H1 (cell line): Measurements from ENCODE around the gene SCNN1B. TPM values are rescaled to one million over a fixed set of nuclear protein-coding genes. Genes with fewer than 3 reads are reported as not detected.

Source experiments
- SP4 ChIP-seq: IDR thresholded peaks from 2 replicates; pipeline ENCODE4 v1.6.1; 2012; ENCODE audit warnings: low read length, inconsistent platforms
- TAF7 ChIP-seq: optimal IDR thresholded peaks from 2 replicates; pipeline ENCODE3; 2011; ENCODE audit warnings: low read depth, mild to moderate bottlenecking, inconsistent platforms, low read length, moderate library complexity, borderline replicate concordance
- polyA plus RNA-seq, 7 experiments: library from polyadenylated mRNA; depleted of rRNA in 3 of 7; stranded (reverse) in 5 of 7; unstranded in 2 of 7; fragments of >200 nt in 5 of 7; fragments of 200-250 nt in 2 of 7; gene quantifications; 1 replicate in 5 of 7; 2 replicates in 1 of 7; 4 replicates in 1 of 7; pipeline versions ENCODE4 v1.2.1 to v1.2.3, GENCODE V29; 2011 to 2013; ENCODE audit warnings: missing spikeins in 2 of 7, mixed read lengths in 2 of 7
- total RNA-seq: library from RNA; stranded (reverse); fragmentation: NEBNext Ultra II Directional; extraction: Animal tissue kit (Norgen Biotek cat#: 25700); gene quantifications from 2 replicates; pipeline ENCODE4 v1.2.1, GENCODE V29; 2021
- TF ChIP-seq, protein P1 (sequence below): fragments of 300-600 bp; sonication (generic); IDR thresholded peaks from 2 replicates; pipeline ENCODE4 v1.7.1; 2012; ENCODE audit warnings: low read length, moderate library complexity, mild to moderate bottlenecking, inconsistent platforms; ENCODE audit not compliant: insufficient replicate concordance

The SCNN1B gene
- total and polyA plus RNA-seq, 2 of the 8 experiments (the other 6 are each of a cell fraction or from before 2014, with no cell fraction given), result 0.20 to 0.95 TPM

DNA sequence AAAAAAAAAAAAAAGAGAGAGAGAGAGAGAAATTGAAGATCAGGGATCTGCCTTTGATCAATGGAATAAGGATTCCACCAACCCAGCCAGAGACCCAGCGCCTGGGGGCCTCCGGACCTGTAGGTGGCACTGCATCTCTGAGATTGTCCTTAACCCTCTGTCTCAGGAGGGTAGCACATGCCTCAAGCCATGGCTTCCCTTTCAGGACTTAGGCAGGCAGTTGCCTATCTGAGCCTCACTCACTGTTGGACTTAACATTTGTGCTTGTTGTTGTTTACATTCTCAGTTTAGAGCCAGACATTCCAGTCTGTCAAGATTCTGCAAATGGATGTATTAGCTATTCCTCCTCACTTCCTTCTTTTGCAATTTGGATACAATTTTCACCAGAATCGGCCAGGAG, 5.1 kb upstream of the SCNN1B start (continued):
- TF ChIP-seq SP4 (no peak), TAF7 (no peak)
- TF ChIP-seq, protein P1, sequence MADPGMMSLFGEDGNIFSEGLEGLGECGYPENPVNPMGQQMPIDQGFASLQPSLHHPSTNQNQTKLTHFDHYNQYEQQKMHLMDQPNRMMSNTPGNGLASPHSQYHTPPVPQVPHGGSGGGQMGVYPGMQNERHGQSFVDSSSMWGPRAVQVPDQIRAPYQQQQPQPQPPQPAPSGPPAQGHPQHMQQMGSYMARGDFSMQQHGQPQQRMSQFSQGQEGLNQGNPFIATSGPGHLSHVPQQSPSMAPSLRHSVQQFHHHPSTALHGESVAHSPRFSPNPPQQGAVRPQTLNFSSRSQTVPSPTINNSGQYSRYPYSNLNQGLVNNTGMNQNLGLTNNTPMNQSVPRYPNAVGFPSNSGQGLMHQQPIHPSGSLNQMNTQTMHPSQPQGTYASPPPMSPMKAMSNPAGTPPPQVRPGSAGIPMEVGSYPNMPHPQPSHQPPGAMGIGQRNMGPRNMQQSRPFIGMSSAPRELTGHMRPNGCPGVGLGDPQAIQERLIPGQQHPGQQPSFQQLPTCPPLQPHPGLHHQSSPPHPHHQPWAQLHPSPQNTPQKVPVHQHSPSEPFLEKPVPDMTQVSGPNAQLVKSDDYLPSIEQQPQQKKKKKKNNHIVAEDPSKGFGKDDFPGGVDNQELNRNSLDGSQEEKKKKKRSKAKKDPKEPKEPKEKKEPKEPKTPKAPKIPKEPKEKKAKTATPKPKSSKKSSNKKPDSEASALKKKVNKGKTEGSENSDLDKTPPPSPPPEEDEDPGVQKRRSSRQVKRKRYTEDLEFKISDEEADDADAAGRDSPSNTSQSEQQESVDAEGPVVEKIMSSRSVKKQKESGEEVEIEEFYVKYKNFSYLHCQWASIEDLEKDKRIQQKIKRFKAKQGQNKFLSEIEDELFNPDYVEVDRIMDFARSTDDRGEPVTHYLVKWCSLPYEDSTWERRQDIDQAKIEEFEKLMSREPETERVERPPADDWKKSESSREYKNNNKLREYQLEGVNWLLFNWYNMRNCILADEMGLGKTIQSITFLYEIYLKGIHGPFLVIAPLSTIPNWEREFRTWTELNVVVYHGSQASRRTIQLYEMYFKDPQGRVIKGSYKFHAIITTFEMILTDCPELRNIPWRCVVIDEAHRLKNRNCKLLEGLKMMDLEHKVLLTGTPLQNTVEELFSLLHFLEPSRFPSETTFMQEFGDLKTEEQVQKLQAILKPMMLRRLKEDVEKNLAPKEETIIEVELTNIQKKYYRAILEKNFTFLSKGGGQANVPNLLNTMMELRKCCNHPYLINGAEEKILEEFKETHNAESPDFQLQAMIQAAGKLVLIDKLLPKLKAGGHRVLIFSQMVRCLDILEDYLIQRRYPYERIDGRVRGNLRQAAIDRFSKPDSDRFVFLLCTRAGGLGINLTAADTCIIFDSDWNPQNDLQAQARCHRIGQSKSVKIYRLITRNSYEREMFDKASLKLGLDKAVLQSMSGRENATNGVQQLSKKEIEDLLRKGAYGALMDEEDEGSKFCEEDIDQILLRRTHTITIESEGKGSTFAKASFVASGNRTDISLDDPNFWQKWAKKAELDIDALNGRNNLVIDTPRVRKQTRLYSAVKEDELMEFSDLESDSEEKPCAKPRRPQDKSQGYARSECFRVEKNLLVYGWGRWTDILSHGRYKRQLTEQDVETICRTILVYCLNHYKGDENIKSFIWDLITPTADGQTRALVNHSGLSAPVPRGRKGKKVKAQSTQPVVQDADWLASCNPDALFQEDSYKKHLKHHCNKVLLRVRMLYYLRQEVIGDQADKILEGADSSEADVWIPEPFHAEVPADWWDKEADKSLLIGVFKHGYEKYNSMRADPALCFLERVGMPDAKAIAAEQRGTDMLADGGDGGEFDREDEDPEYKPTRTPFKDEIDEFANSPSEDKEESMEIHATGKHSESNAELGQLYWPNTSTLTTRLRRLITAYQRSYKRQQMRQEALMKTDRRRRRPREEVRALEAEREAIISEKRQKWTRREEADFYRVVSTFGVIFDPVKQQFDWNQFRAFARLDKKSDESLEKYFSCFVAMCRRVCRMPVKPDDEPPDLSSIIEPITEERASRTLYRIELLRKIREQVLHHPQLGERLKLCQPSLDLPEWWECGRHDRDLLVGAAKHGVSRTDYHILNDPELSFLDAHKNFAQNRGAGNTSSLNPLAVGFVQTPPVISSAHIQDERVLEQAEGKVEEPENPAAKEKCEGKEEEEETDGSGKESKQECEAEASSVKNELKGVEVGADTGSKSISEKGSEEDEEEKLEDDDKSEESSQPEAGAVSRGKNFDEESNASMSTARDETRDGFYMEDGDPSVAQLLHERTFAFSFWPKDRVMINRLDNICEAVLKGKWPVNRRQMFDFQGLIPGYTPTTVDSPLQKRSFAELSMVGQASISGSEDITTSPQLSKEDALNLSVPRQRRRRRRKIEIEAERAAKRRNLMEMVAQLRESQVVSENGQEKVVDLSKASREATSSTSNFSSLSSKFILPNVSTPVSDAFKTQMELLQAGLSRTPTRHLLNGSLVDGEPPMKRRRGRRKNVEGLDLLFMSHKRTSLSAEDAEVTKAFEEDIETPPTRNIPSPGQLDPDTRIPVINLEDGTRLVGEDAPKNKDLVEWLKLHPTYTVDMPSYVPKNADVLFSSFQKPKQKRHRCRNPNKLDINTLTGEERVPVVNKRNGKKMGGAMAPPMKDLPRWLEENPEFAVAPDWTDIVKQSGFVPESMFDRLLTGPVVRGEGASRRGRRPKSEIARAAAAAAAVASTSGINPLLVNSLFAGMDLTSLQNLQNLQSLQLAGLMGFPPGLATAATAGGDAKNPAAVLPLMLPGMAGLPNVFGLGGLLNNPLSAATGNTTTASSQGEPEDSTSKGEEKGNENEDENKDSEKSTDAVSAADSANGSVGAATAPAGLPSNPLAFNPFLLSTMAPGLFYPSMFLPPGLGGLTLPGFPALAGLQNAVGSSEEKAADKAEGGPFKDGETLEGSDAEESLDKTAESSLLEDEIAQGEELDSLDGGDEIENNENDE, result no peak
